ENCODE measurements around the gene SMIM36.

DNA sequence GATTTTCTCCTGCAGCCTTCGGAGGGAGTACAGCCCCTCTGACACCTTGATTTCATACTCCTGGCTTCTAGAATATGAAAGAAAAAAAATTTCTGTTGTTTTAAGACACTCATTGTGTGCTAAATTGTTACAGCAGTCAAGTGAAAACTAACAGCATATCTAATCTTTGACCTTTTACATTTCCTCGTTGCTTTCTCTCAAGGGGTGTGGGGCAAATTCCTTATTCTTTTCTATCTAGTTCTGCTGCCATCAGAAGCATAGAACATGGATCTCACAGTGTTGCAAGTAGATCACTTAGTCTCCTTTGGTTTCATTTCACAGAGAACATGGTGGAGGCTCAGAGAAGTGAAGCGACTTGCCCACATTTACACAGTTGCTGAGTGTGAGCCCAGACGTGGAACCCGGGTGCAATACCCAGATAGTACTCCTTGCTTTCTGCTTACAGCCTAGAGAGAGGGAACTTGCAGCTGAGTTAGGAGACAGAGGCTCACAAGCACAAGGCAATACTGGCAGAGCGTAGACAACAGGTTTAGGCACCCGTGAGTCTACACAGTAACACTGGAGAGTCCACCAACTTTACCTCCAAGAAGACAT is 60.9 kb downstream of the SMIM36 start:
- TF ChIP-seq, protein P1, sequence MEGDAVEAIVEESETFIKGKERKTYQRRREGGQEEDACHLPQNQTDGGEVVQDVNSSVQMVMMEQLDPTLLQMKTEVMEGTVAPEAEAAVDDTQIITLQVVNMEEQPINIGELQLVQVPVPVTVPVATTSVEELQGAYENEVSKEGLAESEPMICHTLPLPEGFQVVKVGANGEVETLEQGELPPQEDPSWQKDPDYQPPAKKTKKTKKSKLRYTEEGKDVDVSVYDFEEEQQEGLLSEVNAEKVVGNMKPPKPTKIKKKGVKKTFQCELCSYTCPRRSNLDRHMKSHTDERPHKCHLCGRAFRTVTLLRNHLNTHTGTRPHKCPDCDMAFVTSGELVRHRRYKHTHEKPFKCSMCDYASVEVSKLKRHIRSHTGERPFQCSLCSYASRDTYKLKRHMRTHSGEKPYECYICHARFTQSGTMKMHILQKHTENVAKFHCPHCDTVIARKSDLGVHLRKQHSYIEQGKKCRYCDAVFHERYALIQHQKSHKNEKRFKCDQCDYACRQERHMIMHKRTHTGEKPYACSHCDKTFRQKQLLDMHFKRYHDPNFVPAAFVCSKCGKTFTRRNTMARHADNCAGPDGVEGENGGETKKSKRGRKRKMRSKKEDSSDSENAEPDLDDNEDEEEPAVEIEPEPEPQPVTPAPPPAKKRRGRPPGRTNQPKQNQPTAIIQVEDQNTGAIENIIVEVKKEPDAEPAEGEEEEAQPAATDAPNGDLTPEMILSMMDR (IDR thresholded peaks at IDR 0.05; ENCODE audit: low read length) = no peak
- TF ChIP-seq EZH2phosphoT487 (IDR thresholded peaks at IDR 0.05; ENCODE audit: low read length) (no peak), EZH2 (optimal IDR thresholded peaks at IDR 0.05; ENCODE audit: low read depth, low read length) (no peak)
